HCT116 (cell line): ENCODE data around the gene ZNF438. TPM values are rescaled to one million over a fixed set of nuclear protein-coding genes. Genes with fewer than 3 reads are reported as not detected.

Source experiments
- ATAC-seq: fragments of 200-7000 bp; cut with Tn5 transposase; 2 replicates; pipeline ENCODE4 v1.9.1; 2020; ENCODE audit warnings: mild to moderate bottlenecking, moderate library complexity
- BruUV-seq: library from RNA; stranded (reverse); fragments of 400-500 nt; replicated peaks from 2 replicates; lab custom pipeline; 2021; lab: Mats Ljungman, UMichigan
- CTCF ChIA-PET: fragments of 300-600 bp; sonication (Branson Sonifier 250); formaldehyde crosslinking; loops from one replicate; lab custom pipeline; 2021; ENCODE audit warnings: antibody characterized with exemption; lab: Charles Lee
- POLR2A ChIA-PET: fragments of 300-600, 350-600 bp; sonication (Branson Sonifier 250); formaldehyde crosslinking; loops from one replicate; lab custom pipeline; 2021; ENCODE audit warnings: antibody characterized with exemption; lab: Charles Lee
- RAD21 ChIA-PET, 2 experiments: fragments of 300-600 bp; sonication (Branson Sonifier 250); formaldehyde crosslinking; loops; one replicate each; lab custom pipeline; 2023; ENCODE audit warnings: low total read pairs in 2 of 2; ENCODE audit not compliant: uncharacterized antibody in 2 of 2, unreplicated experiment in 2 of 2, low non-redundant PET in 1 of 2; lab: Charles Lee
- DNase-seq: peaks from one replicate; pipeline ENCODE4 v3.0.0-alpha.2; 2010; ENCODE audit warnings: low read depth, low spot score
- H2AFZ ChIP-seq: fragments of 200-600 bp; shearing (Covaris generic), sonication (generic); 2 replicates; pipeline ENCODE4 v1.6.1; 2017; ENCODE audit warnings: low read depth, mixed run types, mixed read lengths, antibody characterized with exemption, low read length; ENCODE audit not compliant: poor library complexity, severe bottlenecking
- H3K27ac ChIP-seq: 2 replicates; pipeline ENCODE4 v1.5.1; 2012; ENCODE audit warnings: low read depth, low read length
- H3K27me3 ChIP-seq: fragments of 200-600 bp; sonication (generic); 2 replicates; pipeline ENCODE4 v1.6.1; 2016; ENCODE audit warnings: mixed run types, low read length, mixed read lengths; ENCODE audit not compliant: insufficient read depth
- H3K36me3 ChIP-seq, 2 experiments: fragments of 200-500 bp in 1 of 2; fragments of 200-600 bp in 1 of 2; sonication (Bioruptor generic) in 1 of 2; sonication (generic) in 1 of 2; 2 replicates each; pipeline versions ENCODE4 v1.5.1 to v1.6.1; 2014 to 2016; ENCODE audit warnings: low read length in 2 of 2, inconsistent platforms in 1 of 2, mixed read lengths in 1 of 2, mixed run types in 1 of 2; ENCODE audit not compliant: insufficient read depth in 2 of 2, control insufficient read depth in 1 of 2
- H3K4me1 ChIP-seq, 2 experiments: fragments of 200-600 bp in 1 of 2; sonication (generic) in 1 of 2; 2 replicates each; pipeline versions ENCODE4 v1.5.1 to v1.6.1; 2012 to 2017; ENCODE audit warnings: low read length in 2 of 2, inconsistent platforms in 1 of 2, mild to moderate bottlenecking in 1 of 2, mixed read lengths in 1 of 2, mixed run types in 1 of 2, moderate library complexity in 1 of 2; ENCODE audit not compliant: insufficient read depth in 2 of 2, control insufficient read depth in 1 of 2
- H3K4me2 ChIP-seq: fragments of 200-600 bp; sonication (generic); 2 replicates; pipeline ENCODE4 v1.6.1; 2017; ENCODE audit warnings: mixed run types, low read length, mixed read lengths
- H3K4me3 ChIP-seq, 2 experiments: fragments of 200-600 bp in 1 of 2; sonication (generic) in 1 of 2; replicated peaks in 1 of 2; 2 replicates each; pipeline ENCODE4 v1.5.1; 2011 to 2016; ENCODE audit warnings: low read length in 2 of 2, control low read depth in 1 of 2, low read depth in 1 of 2, mild to moderate bottlenecking in 1 of 2, mixed read lengths in 1 of 2, mixed run types in 1 of 2
- H3K79me2 ChIP-seq: fragments of 200-600 bp; sonication (generic); 2 replicates; pipeline ENCODE4 v1.6.1; 2017; ENCODE audit warnings: mild to moderate bottlenecking, mixed run types, low read length, moderate library complexity, mixed read lengths; ENCODE audit not compliant: insufficient read depth
- H3K9ac ChIP-seq: fragments of 200-600 bp; sonication (generic); 2 replicates; pipeline ENCODE4 v1.6.1; 2016; ENCODE audit warnings: low read length, mixed read lengths
- H3K9me2 ChIP-seq: fragments of 200-600 bp; sonication (generic), shearing (Covaris generic); 2 replicates; pipeline ENCODE4 v1.6.1; 2017; ENCODE audit warnings: mixed run types, mild to moderate bottlenecking, moderate library complexity; ENCODE audit not compliant: insufficient read depth
- H3K9me3 ChIP-seq, 2 experiments: fragments of 200-500 bp in 1 of 2; fragments of 200-600 bp in 1 of 2; sonication (Bioruptor generic) in 1 of 2; sonication (generic) in 1 of 2; 2 replicates each; pipeline ENCODE4 v1.6.1; 2014 to 2017; ENCODE audit warnings: low read length in 2 of 2, mixed read lengths in 2 of 2, inconsistent platforms in 1 of 2, low read depth in 1 of 2, mild to moderate bottlenecking in 1 of 2, mixed run types in 1 of 2, moderate library complexity in 1 of 2; ENCODE audit not compliant: control insufficient read depth in 1 of 2, insufficient read depth in 1 of 2
- H4K20me1 ChIP-seq: fragments of 200-600 bp; sonication (generic), shearing (Covaris generic); 2 replicates; pipeline ENCODE4 v1.6.1; 2017; ENCODE audit warnings: mixed run types, mild to moderate bottlenecking, moderate library complexity; ENCODE audit not compliant: insufficient read depth
- ATF3 ChIP-seq: IDR thresholded peaks from 2 replicates; pipeline ENCODE4 v1.6.1; 2012
- CEBPB ChIP-seq: IDR thresholded peaks from 2 replicates; pipeline ENCODE4 v1.6.1; 2012; ENCODE audit warnings: low read depth
- ELF1 ChIP-seq: IDR thresholded peaks from 2 replicates; pipeline ENCODE4 v1.6.1; 2012; ENCODE audit warnings: low read depth, borderline replicate concordance
- POLR2A ChIP-seq: IDR thresholded peaks from 2 replicates; pipeline ENCODE4 v1.7.0; 2011; ENCODE audit warnings: borderline replicate concordance; ENCODE audit not compliant: insufficient read depth, insufficient read length; ENCODE audit errors: extremely low read depth
- POLR2AphosphoS5 ChIP-seq: IDR thresholded peaks from 2 replicates; pipeline ENCODE4 v1.6.1; 2011; ENCODE audit warnings: mild to moderate bottlenecking, low read depth, low read length, moderate library complexity
- REST ChIP-seq: IDR thresholded peaks from 2 replicates; pipeline ENCODE4 v1.6.1; 2012; ENCODE audit warnings: low read depth
- SIN3A ChIP-seq: IDR thresholded peaks from 2 replicates; pipeline ENCODE4 v1.6.1; 2012; ENCODE audit warnings: low read depth
- SRF ChIP-seq: IDR thresholded peaks from 2 replicates; pipeline ENCODE4 v1.6.1; 2012; ENCODE audit warnings: low read depth
- TCF7L2 ChIP-seq: IDR thresholded peaks from 2 replicates; pipeline ENCODE4 v1.7.0; 2011; ENCODE audit warnings: borderline replicate concordance, inconsistent platforms; ENCODE audit not compliant: insufficient read depth, insufficient read length; ENCODE audit errors: extremely low read depth
- YY1 ChIP-seq: IDR thresholded peaks from 2 replicates; pipeline ENCODE4 v1.6.1; 2011; ENCODE audit warnings: low read length, low read depth, moderate library complexity, mild to moderate bottlenecking; ENCODE audit not compliant: insufficient replicate concordance; ENCODE audit errors: extremely low read depth
- ZNF274 ChIP-seq: fragments of 200-500 bp; sonication (Bioruptor generic); IDR thresholded peaks from 2 replicates; pipeline ENCODE4 v1.6.1; 2014; ENCODE audit warnings: mild to moderate bottlenecking, low read depth, low read length, inconsistent platforms
- intact Hi-C: fragments of 100-400 bp; cut with micrococcal nuclease; formaldehyde crosslinking; loops from 2 replicates; pipeline ENCODE4 v1.10.0; 2022
- total RNA-seq: library from RNA; stranded (reverse); gene quantifications from one replicate; pipeline ENCODE4 v1.2.1, GENCODE V29; 2021; ENCODE audit not compliant: unreplicated experiment
- TF ChIP-seq, protein P1 (sequence below): IDR thresholded peaks from 2 replicates; pipeline ENCODE4 v1.6.1; 2011; ENCODE audit warnings: mild to moderate bottlenecking, low read length, moderate library complexity; ENCODE audit not compliant: insufficient replicate concordance; ENCODE audit errors: extremely low read depth

Gene ZNF438
- total RNA-seq, 1 experiment from 2014 or later: 3.3 TPM

- no peak overlapping the region for H3K4me2 ChIP-seq
- no peaks in the 10 kb centered on the region for H3K79me2 ChIP-seq
- BruUV-seq: no TSS peak
- no peak overlapping the region for H3K27ac ChIP-seq
- RAD21 ChIA-PET: no interaction called here
- H3K27me3 ChIP-seq: no peaks in the 10 kb centered on the region
- no peaks in the 10 kb centered on the region for H3K9me3 ChIP-seq
- no peaks in the 10 kb centered on the region for H3K36me3 ChIP-seq
- H4K20me1 ChIP-seq: no peaks in the 10 kb centered on the region
- peaks cover 0 to 8% of the 10 kb centered on the region in 2 experiments; a peak in 2 of 4 replicates for H3K4me1 ChIP-seq
- POLR2A ChIA-PET: no interaction called here
- no peak overlapping the region for H3K9ac ChIP-seq
- DNase-seq: no peak
- H3K4me3 ChIP-seq: no peak overlapping the region
- no peaks in the 10 kb centered on the region for H3K9me2 ChIP-seq
- intact Hi-C loops: no loop called here
- CTCF ChIA-PET: no interaction called here
- H2AFZ ChIP-seq: no peak overlapping the region
- no peak for TF ChIP-seq POLR2A
- TF ChIP-seq, all 23 proteins: peak for 0
- ATAC-seq: no peak
Observed at GRCh38 chr10:30816820-30817171, 214.9 kb downstream of the ZNF438 start.

- no peaks in the 10 kb centered on the region for H3K9me2 ChIP-seq
- no peak for TF ChIP-seq POLR2AphosphoS5
- TF ChIP-seq, protein P1, sequence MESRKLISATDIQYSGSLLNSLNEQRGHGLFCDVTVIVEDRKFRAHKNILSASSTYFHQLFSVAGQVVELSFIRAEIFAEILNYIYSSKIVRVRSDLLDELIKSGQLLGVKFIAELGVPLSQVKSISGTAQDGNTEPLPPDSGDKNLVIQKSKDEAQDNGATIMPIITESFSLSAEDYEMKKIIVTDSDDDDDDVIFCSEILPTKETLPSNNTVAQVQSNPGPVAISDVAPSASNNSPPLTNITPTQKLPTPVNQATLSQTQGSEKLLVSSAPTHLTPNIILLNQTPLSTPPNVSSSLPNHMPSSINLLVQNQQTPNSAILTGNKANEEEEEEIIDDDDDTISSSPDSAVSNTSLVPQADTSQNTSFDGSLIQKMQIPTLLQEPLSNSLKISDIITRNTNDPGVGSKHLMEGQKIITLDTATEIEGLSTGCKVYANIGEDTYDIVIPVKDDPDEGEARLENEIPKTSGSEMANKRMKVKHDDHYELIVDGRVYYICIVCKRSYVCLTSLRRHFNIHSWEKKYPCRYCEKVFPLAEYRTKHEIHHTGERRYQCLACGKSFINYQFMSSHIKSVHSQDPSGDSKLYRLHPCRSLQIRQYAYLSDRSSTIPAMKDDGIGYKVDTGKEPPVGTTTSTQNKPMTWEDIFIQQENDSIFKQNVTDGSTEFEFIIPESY: no peak
- no peak for TF ChIP-seq CEBPB
- no peak for TF ChIP-seq ZNF274
- TF ChIP-seq SIN3A: no peak
- no peak for TF ChIP-seq SRF
- no peak for TF ChIP-seq REST
- no peak for TF ChIP-seq ATF3
- TF ChIP-seq YY1: no peak
- TF ChIP-seq TCF7L2: no peak
- TF ChIP-seq ELF1: no peak
Observed at GRCh38 chr10:30816159-30816819, 215.4 kb downstream of the ZNF438 start.

More at GRCh38 chr10:30816159-30816819, 215.4 kb downstream of the ZNF438 start:
- ChIA-PET POLR2A (no interaction called here), RAD21 (no interaction called here), CTCF (no interaction called here)
- intact Hi-C loops: no loop called here
- Histone ChIP-seq H3K27ac (no peak overlapping the region), H2AFZ (no peak overlapping the region), H3K4me1 (peaks cover 0 to 8% of the 10 kb centered on the region in 2 experiments; a peak in 2 of 4 replicates), H3K4me2 (no peak overlapping the region), H3K9ac (no peak overlapping the region), H4K20me1 (no peaks in the 10 kb centered on the region), H3K27me3 (no peaks in the 10 kb centered on the region), H3K9me3 (no peaks in the 10 kb centered on the region), H3K4me3 (no peak overlapping the region), H3K36me3 (no peaks in the 10 kb centered on the region), H3K79me2 (no peaks in the 10 kb centered on the region)
- DNase-seq: no peak
- ATAC-seq: no peak
- no TSS peak for BruUV-seq
